ENCODE measurements around the gene BPIFA2.

- no peak for TF ChIP-seq YY1 (IDR thresholded peaks at IDR 0.05; ENCODE audit: insufficient read depth, insufficient read length)
- TF ChIP-seq SUZ12 (IDR thresholded peaks at IDR 0.05; ENCODE audit: extremely low read depth, insufficient read depth, insufficient read length) = no peak
Observed at GRCh38 chr20:33172781-33173180, 4.8 kb downstream of the BPIFA2 start.

Measured in NT2/D1 (cell line).